OCI-LY3 (cell line): ENCODE results near the gene AP3B2.

ENCODE experiments used
- H2AFZ ChIP-seq: fragments of 200-600, 300-600 bp; shearing (Covaris generic); 2 replicates; pipeline ENCODE4 v1.6.0; 2014; ENCODE audit warnings: antibody characterized with exemption, low read depth, low read length
- H3K27ac ChIP-seq: fragments of 200-600, 300-600 bp; sonication (generic); 2 replicates; pipeline ENCODE4 v1.5.1; 2014; ENCODE audit warnings: mild to moderate bottlenecking, low read length, moderate library complexity, mixed read lengths
- H3K27me3 ChIP-seq: fragments of 200-600, 300-600 bp; sonication (generic); 2 replicates; pipeline ENCODE4 v1.6.1; 2014; ENCODE audit warnings: low read depth, low read length, mixed read lengths
- H3K36me3 ChIP-seq: fragments of 200-600, 300-600 bp; sonication (generic); replicated peaks from 2 replicates; pipeline ENCODE3; 2014; ENCODE audit warnings: low read depth, low read length, mixed read lengths
- H3K4me1 ChIP-seq: fragments of 300-600, 200-600 bp; sonication (generic); 2 replicates; pipeline ENCODE4 v1.6.1; 2014; ENCODE audit warnings: low read length, mixed read lengths
- H3K4me2 ChIP-seq: fragments of 200-600, 300-600 bp; sonication (generic); 2 replicates; pipeline ENCODE4 v1.6.1; 2014; ENCODE audit warnings: low read length, mixed read lengths
- H3K4me3 ChIP-seq: fragments of 300-600, 200-600 bp; sonication (generic); 2 replicates; pipeline ENCODE4 v1.5.1; 2014; ENCODE audit warnings: antibody characterized with exemption, mild to moderate bottlenecking, low read length, moderate library complexity
- H3K79me2 ChIP-seq: fragments of 300-600, 200-600 bp; shearing (Covaris generic); 2 replicates; pipeline ENCODE4 v1.6.1; 2014; ENCODE audit warnings: mild to moderate bottlenecking, low read length, mixed read lengths
- H3K9ac ChIP-seq: fragments of 300-600, 200-600 bp; shearing (Covaris generic); 2 replicates; pipeline ENCODE4 v1.6.0; 2014; ENCODE audit warnings: mild to moderate bottlenecking, low read length, moderate library complexity
- H3K9me3 ChIP-seq: fragments of 200-600, 300-600 bp; shearing (Covaris generic); 2 replicates; pipeline ENCODE4 v1.6.1; 2014; ENCODE audit warnings: low read length, mixed read lengths; ENCODE audit not compliant: insufficient read depth
- H4K20me1 ChIP-seq: fragments of 200-600, 300-600 bp; sonication (generic); 2 replicates; pipeline ENCODE4 v1.6.1; 2016; ENCODE audit warnings: low read length, mixed read lengths; ENCODE audit not compliant: insufficient read depth
- EZH2phosphoT487 ChIP-seq: fragments of 200-600 bp; shearing (Covaris generic); IDR thresholded peaks from 2 replicates; pipeline ENCODE4 v1.6.1; 2018; ENCODE audit warnings: antibody characterized with exemption, mixed run types, low read depth
- TF ChIP-seq, protein P1 (sequence below): fragments of 200-600, 300-600 bp; sonication (generic); IDR thresholded peaks from 2 replicates; pipeline ENCODE4 v1.5.1; 2014; ENCODE audit warnings: antibody characterized with exemption, low read length, low read depth

The AP3B2 gene

DNA sequence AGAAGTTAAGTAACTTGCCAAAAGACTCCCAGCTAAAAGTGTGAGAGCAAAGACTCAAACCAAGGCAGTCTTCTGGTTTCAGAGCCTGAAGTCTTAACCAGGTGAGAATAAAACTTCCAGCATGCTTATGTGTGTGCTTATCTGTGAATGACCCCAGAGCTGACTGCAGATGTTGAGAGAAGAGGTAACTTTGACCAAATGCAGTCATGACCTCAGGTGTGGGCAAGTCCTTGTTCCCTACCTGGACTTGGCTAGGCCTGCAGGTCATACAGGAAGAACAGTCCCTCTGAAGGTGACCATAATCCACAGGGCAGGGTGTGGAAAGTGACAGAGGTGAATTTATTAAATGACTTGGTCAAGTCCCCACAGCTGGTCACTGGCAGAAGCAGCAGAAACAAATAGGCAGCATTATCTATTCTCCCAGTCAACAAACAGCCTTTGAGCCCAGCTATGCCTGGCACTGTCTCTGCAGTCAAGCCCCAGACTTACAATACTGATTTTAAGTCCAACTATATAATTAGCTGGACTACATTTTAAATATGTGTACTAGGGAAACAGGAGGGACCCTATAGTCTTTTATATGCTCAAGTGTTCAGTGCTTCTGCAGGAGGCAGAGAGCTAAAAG, 59.5 kb downstream of the AP3B2 start:
- no peak for TF ChIP-seq EZH2phosphoT487
- TF ChIP-seq, protein P1, sequence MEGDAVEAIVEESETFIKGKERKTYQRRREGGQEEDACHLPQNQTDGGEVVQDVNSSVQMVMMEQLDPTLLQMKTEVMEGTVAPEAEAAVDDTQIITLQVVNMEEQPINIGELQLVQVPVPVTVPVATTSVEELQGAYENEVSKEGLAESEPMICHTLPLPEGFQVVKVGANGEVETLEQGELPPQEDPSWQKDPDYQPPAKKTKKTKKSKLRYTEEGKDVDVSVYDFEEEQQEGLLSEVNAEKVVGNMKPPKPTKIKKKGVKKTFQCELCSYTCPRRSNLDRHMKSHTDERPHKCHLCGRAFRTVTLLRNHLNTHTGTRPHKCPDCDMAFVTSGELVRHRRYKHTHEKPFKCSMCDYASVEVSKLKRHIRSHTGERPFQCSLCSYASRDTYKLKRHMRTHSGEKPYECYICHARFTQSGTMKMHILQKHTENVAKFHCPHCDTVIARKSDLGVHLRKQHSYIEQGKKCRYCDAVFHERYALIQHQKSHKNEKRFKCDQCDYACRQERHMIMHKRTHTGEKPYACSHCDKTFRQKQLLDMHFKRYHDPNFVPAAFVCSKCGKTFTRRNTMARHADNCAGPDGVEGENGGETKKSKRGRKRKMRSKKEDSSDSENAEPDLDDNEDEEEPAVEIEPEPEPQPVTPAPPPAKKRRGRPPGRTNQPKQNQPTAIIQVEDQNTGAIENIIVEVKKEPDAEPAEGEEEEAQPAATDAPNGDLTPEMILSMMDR = no peak

DNA sequence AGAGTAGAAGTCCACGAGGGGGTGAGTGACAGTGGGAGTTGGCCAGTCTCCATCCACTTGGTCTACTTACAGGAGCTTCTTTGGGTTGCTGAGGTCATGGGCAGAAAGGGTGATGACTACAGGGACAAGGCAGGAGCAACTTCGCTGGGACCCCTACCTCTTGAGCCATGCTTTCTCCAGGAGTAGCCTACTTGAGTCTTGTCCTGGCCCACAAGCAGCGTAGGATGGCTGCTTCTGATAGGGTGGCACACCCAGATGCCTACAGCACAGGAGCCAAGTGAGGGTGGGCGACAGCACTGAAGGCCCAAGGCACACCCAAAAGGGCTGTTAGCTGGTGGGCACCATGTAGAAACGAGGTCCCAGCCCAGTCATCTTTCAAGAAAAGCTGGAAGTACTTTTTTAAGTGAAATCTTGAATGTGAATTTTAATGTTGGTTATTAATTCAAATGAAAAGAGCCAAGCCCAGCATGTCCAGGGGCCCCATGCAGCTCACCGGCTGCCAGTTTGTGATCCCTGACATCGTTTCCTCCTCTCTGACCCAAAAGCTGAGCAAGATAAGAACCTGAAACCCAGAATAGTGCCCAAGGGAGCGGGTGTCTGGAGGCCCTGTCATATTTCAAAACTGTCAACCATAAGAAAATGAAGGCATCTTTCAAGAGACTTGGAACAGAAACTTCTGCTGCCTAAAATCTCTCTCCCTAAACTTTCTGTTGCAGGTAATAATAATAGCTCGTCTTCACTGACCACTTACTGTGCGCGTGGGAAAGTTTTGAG, 60.3 kb downstream of the AP3B2 start:
- Histone ChIP-seq H4K20me1 (0 out of 2 replicates have a peak, but pooled peaks cover 3% of the 10 kb centered on the region), H3K4me3 (no peak overlapping the region), H3K9me3 (no peaks in the 10 kb centered on the region), H3K27me3 (peaks cover 14% of the 10 kb centered on the region), H3K79me2 (no peaks in the 10 kb centered on the region), H2AFZ (no peak overlapping the region), H3K36me3 (no peaks in the 10 kb centered on the region), H3K9ac (no peak overlapping the region), H3K4me1 (no peaks in the 10 kb centered on the region), H3K4me2 (no peak overlapping the region), H3K27ac (no peak overlapping the region)
- TF ChIP-seq, protein P1 = no peak
- TF ChIP-seq EZH2phosphoT487 = no peak

More for the DNA sequence above, 59.5 kb downstream of the AP3B2 start:
- Histone ChIP-seq H3K4me1 (no peaks in the 10 kb centered on the region), H3K9ac (no peak overlapping the region), H4K20me1 (0 out of 2 replicates have a peak, but pooled peaks cover 3% of the 10 kb centered on the region), H3K9me3 (no peaks in the 10 kb centered on the region), H3K4me3 (no peak overlapping the region), H3K36me3 (no peaks in the 10 kb centered on the region), H3K79me2 (no peaks in the 10 kb centered on the region), H2AFZ (no peak overlapping the region), H3K27ac (no peak overlapping the region), H3K27me3 (peaks cover 14% of the 10 kb centered on the region), H3K4me2 (no peak overlapping the region)

DNA sequence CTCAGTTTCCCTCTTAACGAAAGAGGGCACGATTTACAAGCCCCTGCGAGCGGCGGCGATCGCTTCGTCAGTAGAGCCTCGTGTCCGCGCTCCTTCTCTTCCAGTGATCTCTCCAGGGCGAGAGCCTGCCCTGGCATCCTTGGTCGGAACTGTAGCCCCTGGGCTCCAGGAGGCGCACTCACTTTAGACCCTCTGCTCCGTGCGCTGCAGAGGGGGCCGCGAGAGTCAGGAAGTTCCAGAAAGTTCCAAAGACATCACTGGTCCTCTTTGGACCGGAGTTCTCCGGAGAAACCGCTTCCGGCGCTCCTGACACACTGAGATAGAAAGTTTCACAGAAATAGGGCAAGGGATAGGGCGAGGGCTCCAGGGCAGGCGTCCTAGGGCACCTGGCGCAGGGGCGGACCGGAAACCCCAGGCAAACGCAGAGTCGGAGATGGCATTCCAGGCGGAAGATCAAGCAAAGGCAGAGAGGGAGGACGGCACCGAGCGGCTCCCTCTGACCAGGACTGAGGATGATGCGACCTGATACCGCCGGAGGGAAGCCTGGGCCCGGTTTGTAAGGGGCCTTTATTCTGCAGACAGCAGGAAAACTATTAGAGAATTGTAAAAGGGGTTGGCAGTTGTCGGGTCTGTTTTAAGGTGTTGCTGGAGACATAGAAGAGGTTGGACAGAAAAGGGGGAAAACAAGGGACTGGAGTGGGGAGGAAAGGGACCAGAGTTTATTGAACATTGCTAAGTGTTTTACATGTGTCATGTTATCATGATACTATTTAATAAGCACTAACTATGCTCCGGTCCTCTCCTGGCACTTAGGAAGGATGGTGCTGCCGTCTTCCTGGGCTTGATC, 61.2 kb downstream of the AP3B2 start:
- Histone ChIP-seq H3K79me2 (no peaks in the 10 kb centered on the region), H2AFZ (no peak overlapping the region), H3K36me3 (no peaks in the 10 kb centered on the region), H3K4me1 (no peaks in the 10 kb centered on the region), H3K9ac (no peak overlapping the region), H4K20me1 (0 out of 2 replicates have a peak, but pooled peaks cover 3% of the 10 kb centered on the region), H3K4me3 (peak overlapping the region; percentile 74), H3K27ac (no peak overlapping the region), H3K9me3 (no peaks in the 10 kb centered on the region), H3K4me2 (peak overlapping the region; percentile 47), H3K27me3 (peaks cover 10% of the 10 kb centered on the region)
- TF ChIP-seq EZH2phosphoT487 = no peak
- TF ChIP-seq, protein P1 = no peak

DNA sequence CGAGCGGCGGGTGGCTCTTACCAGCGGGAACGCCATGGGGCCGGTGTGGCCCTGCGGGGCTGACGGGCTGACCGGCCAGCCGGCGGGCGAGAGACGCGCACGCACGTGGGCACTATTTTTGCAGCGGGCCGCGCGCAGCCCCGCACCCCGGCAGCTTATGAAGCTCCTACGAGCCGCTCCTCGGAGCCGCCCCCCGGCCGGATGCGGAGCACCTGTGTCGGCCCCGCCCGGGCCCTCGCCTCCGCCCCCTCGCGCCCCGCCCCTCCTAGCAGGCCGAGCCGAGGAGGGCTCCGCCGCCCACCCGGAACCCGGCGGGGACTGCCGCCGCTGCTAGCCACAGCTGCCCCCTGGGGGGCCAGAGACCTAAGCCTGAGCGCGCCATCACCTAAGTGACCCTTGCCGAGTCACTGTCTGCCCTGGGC, 61.8 kb downstream of the AP3B2 start:
- no peak overlapping the region for H2AFZ ChIP-seq
- no peaks in the 10 kb centered on the region for H3K36me3 ChIP-seq
- peak overlapping the region; percentile 47 for H3K4me2 ChIP-seq
- 0 out of 2 replicates have a peak, but pooled peaks cover 3% of the 10 kb centered on the region for H4K20me1 ChIP-seq
- H3K27ac ChIP-seq = no peak overlapping the region
- H3K4me3 ChIP-seq = peak overlapping the region; percentile 74
- peaks cover 11% of the 10 kb centered on the region for H3K27me3 ChIP-seq
- H3K4me1 ChIP-seq = no peaks in the 10 kb centered on the region
- no peak for TF ChIP-seq EZH2phosphoT487
- TF ChIP-seq, protein P1 = no peak
- H3K9ac ChIP-seq = peak overlapping the region; percentile 11; the same call in 1 of the 2 replicates
- H3K9me3 ChIP-seq = no peaks in the 10 kb centered on the region
- no peaks in the 10 kb centered on the region for H3K79me2 ChIP-seq
